HG02852 (cell line): ENCODE measurements around the gene BTN2A1.

Source experiments
- ATAC-seq: cut with Tn5 transposase; IDR thresholded peaks from one replicate; pipeline ENCODE4 v1.9.1; 2021; ENCODE audit warnings: mild to moderate bottlenecking, moderate library complexity; ENCODE audit not compliant: unreplicated experiment

BTN2A1 gene

GRCh38 chr6:26464416-26465131, 6.8 kb downstream of the BTN2A1 start:
- no peak for ATAC-seq

DNA sequence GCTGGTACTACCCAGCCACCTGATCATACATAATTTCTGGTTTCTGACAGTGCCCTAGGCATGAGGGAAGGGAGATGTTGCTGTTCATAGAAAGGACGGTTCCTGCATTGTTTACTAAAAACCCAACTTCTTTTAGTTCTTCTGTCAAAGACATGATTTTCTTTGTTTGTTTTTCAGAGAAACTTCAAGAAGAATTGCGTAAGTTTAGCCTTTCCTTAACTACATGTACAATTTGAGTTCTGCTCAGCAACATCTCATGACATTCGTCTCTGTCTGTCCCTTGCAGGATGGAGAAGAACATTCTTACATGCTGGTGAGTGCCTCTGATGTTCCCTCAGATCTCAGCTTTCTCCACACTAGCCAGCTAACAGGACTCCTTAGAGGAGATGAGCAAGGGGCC, 8.0 kb downstream of the BTN2A1 start:
- ATAC-seq: no peak

GRCh38 chr6:26468829-26469228, 11.1 kb downstream of the BTN2A1 start:
- ATAC-seq: no peak

DNA sequence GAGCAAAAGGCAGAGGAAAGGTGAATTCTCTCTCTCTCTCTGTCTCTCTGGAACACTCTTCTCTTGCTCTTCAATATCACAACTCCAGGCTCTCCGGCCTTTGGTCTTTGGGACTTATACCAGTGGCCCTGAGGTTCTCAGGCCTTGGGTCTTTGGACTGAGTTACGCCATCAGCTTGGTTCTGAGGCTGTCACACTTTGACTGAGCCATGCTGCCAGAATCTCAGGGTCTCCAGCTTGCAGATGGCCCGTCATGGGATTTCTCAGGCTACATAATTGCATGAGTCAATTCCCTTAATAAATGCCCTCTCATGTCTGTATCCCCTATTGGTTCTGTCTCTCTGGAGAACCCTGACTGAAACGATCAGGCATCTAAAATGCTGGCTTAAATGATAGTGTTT, 12.9 kb downstream of the BTN2A1 start:
- ATAC-seq: no peak

DNA sequence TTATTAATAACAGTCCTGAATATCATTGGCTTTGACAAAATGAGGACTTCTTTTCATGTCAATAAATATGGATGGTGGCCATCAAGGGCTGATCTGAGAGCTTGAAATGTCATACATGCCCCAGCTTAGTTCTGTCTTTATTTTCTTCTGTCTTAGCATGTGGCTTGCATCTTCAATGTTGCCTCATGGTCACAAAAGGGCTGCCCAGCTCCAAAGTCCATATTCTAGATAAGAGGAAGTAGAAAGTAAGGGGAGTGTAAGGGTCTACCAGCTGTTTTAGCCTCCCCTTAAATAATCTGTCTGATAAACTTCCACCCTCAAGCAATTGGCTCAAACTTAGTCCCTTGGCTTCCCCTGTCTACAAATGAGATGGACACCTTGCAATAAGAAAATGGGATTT, 14.2 kb downstream of the BTN2A1 start:
- no peak for ATAC-seq

GRCh38 chr6:26472549-26473290, 15.0 kb downstream of the BTN2A1 start:
- ATAC-seq: no peak

DNA sequence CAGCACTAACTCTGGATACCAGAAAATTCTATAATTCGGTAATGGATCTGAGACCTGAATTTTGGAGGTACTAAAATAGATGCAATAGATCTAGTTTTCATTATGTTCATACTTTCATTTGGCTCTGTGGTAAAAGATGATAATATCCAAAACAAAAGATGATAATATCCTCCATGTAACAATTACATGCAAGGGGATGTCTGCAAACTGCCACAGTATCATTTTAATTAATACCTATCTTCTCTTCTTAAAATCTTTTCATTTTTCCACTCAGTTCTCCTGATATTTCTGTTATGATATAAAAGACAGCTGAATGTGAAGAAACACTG, 15.6 kb downstream of the BTN2A1 start:
- ATAC-seq: no peak

DNA sequence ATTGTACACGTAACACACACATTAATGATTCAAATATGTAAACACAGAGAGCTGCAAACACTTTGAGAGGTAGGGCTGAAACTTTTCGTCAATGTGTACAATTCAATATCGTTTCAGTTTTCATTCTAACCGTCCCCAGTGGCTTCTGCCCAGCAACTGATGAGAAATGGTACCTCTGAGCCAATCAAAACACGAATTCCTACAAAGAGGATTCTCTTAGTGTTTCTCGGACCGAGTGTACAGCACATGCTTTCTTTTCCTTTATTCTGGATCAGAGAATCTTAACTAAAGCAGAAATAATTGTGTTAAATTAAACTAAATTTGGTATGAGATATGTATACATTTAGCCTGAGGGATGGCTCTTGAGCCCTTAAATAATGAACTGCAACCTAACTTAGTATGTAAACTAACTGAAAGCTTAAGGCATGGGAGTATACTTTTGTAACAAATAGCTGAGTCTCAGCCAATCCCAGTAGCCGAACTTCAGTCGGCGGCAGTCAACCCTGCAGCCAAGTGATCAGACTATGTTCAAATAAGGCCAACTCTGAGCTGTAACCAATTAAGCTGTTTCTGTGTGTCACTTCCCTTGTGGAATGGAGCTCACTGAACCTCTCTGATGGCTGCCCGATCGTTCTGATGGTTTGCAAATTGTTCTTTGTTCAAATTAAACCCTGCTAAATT, 16.1 kb downstream of the BTN2A1 start:
- peak; percentile 93 for ATAC-seq

DNA sequence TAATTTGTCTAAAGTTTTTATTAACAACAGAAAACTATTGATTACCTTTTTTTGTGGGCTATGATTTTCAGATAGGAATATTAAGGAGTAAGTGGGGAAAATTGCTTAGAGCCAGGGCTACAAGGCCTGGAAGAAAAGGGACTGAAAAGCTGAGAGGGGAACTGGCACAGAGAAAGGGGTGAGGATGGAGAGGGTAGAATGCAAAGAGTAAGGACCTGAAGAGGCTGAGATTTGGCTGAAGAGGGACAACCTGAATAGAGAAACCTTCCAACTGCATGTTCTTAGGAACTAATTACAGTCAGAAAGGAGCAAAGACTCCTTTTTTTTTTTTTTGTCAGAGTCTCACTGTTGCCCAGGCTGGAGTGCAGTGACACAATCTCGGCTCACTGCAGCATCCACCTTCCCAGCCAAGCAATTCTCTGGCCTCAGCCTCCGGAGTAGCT, 16.7 kb downstream of the BTN2A1 start:
- no peak for ATAC-seq

DNA sequence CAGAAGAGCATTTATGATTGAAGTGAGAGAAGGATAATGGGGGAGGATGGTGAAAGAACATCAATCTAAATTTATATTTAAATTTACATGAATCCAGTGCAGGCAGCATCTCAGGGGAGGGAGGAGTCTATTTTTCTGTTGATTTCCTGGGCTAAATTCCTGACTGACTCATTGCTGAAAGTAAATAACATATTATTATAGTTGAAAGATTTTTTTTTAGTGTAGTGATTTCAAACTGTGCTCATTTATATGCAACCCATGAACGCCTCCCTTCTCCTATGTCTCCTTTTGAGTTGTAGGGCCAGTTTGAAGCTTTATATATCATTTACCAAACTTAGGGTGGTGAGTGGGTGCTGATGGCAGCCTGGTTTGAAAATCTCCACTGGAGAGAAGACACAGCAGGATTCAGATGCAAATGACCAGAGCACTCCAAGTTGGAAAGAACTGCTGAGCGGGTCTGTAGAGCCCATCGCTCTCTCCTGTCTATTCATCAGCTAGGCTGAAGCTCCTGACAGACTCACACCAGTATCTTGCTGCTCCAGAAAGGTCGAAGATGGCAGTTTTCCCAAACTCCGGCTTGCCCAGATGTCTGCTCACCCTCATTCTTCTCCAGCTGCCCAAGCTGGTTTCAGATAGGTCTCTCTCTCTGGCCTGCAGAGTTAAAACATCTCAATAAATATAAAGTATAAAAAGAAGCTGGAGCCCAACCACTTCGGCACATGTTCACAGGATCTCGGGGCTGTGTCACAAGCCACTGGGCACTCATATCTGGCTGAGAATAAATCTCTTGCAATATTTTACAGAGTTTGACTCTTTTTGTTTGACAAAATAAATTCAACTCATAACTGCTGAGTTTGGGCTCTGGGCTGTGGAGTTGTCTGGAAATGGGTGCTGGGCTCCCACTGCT, 18.3 kb downstream of the BTN2A1 start:
- ATAC-seq: no peak

DNA sequence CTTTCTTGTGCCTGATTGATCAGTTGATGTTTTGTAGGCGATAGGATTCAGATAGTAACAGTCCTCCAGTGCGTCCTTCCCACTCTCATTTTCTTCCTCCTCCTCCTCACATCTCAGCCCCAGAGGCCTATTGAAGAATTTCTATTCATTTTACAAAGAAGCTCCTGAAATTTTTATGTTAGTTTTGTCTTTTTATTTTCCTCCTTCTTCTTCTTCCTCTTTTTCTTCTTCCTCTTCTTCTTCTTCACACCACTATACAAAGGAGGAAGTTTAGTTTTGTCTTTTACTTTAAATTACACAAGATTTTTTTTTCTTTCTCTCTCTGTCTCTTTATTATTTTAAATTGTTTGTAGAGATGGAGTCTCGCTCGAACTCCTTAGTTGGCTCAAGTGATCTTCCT, 19.1 kb downstream of the BTN2A1 start:
- ATAC-seq: no peak

GRCh38 chr6:26477426-26477825, 19.7 kb downstream of the BTN2A1 start:
- no peak for ATAC-seq

DNA sequence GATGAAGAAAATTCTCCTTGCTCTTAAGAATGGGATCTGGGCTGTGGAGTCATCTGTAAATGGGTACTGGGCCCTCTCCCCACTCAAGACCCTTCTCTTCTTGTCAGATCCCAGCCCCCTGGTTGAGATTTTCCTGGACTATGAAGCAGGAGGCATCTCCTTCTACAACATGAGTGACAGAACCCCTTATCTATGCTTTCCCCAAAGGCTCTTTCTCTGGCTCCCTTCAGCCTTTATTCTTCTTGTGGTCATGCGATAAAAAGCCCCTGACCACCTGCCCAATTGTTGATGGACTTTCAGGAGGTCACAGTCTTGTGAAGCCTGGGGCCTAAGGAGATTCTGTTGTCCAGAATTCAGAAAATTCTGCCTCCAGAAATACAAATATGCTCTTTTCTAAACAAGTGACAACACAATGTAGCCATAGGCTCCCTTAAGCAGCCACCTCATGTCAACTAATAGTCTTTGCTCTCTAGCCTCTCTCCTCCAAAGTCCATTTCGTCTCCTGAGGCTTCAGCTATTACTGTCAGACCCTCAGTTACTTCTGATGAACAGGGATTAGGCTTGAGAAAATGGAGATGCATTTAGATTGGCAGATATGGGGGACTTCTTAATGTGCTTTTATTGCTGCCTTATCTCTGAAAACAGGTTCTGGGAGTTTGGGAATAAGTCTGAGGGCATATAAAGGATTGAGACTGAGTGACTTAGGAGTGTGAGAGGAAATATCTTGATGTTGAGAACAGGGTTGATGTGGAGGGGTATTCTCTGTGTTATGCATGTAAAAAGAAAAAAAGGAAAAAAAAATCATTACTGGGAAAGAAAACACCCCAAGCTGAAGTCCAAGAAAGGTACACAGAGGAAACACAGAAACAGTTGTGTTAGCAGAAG, 20.6 kb downstream of the BTN2A1 start:
- no peak for ATAC-seq

DNA sequence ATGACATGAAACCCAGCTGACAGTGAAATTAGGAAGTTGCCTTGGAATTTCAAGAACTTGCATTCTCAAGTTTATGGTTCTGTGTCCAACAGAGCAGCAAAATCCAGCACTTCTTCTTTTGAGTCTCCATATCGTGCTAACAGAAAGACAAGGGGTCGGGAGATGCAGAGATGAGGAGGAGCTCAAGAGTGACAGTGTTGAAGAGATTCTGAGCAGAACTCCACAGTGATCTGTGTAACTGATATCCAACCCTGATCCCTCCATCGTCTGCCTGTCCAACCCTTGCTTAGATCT, 21.2 kb downstream of the BTN2A1 start:
- ATAC-seq: no peak

DNA sequence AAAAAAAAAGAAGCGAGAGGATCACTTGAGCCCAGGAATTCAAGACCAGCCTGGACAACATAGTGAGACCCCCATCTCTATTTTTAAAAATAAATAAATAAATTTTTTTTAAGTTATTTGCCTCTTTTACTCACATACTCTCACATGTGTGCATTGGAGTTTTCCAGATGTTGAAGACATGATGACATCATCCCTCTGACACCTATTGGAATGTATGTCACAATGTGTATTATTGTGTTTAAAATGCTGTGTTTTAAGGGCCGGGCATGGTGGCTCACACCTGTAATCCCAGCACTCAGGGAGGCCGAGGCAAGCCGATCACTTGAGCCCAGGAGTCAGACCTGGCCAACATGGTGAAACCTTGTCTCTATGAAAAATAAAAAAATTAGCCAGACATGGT, 24.6 kb downstream of the BTN2A1 start:
- no peak for ATAC-seq

GRCh38 chr6:26483727-26484126, 26.0 kb downstream of the BTN2A1 start:
- ATAC-seq: no peak

DNA sequence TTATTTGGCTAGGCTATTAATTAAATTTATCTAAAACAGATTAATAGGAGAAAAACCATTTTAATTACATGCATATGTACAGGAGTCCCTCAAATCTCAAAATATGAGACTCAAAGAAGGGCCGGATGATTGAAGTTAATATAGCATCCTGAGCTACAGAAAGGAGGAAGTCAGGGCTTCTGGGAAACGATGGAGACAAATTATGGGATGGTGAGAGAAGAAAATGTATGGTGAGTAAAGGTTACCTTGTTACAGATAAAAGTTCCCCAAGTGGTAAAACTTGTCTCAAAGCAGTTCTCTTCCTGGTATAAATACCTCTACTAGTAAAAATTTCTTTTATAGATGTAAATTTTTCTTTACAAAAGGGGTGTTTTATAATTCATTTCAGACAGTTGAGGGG, 26.4 kb downstream of the BTN2A1 start:
- no peak for ATAC-seq

DNA sequence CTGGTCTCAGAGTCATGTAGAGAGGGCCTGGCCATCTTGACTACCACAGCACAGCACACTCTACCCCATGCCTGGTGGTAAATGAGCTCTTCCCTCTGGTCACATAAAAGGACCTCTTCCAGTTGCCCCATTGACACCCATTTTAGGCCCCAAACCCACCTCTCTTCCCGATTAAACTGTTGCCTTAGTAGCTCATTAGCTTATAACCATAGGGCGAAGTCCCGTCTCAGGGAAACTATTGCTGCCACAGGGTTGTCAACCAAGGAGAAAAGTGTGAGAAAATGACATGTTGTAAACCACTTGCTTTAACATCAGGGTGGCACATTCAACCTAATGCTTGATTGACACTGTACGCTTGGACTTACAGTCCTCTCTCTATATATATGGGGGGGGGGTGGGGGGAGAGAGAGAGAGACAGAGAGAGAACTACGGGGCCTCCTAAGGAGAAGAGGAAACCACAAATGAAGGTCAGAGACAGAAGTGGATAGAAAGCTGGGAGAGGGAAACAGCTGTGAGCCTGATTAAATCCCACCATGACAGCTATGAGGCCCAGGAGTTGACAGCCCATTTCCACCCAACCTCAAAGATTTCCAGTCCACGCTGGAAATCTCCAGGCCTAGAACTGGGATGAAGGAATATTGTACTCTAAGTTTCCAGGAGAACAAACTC, 27.5 kb downstream of the BTN2A1 start:
- no peak for ATAC-seq

- no peak for ATAC-seq
Measured at GRCh38 chr6:26486358-26486757, 28.6 kb downstream of the BTN2A1 start.

DNA sequence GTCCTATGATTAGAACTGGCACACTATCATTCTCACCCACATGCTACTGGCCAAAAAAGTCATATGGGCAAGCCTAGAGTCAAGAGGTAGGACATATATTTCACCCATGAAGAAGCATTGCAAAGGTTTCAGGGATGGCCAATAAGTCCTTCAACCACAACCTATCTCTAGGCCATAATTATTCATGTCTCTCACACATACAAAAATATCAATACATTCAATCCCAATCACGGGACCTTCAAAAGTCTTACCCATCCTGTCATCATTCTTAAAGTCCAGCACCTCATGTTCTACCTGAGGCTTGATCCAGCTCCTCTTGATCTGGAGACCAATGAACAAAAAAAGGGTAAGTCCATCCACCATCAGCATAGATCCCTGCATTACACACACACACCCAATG, 29.7 kb downstream of the BTN2A1 start:
- ATAC-seq: no peak
